Esophagus muscularis mucosa (tissue), 3 donors: ENCODE results near the gene CCDC6.

Experiments used
- CTCF ChIP-seq, 3 experiments: fragments of 200-600 bp in 2 of 3; fragments of 450-650 bp in 1 of 3; sonication (generic) in 2 of 3; IDR thresholded peaks; one replicate each; pipeline ENCODE4 v1.5.1; 2017 to 2019; ENCODE audit warnings: antibody characterized with exemption in 3 of 3, mild to moderate bottlenecking in 2 of 3, moderate library complexity in 1 of 3
- POLR2A ChIP-seq: fragments of 450-650 bp; IDR thresholded peaks from one replicate; pipeline ENCODE4 v1.6.1; 2017; ENCODE audit warnings: antibody characterized with exemption, moderate library complexity, mild to moderate bottlenecking, low read depth
- POLR2AphosphoS5 ChIP-seq, 2 donors: sonication (generic); formaldehyde crosslinking; IDR thresholded peaks; one replicate each; pipeline ENCODE4 v1.6.1; 2017; ENCODE audit warnings: antibody characterized with exemption in 2 of 2

GRCh38 chr10:59745163-59745650 lies 161.1 kb downstream of the CCDC6 start:
- TF ChIP-seq CTCF (IDR thresholded peaks at IDR 0.05) (no peak), POLR2A (no peak), POLR2AphosphoS5 (IDR thresholded peaks at IDR 0.05) (no peak)
